HG02840 (cell line): ENCODE measurements around the gene PTPRG.

ENCODE experiments used
- ATAC-seq: cut with Tn5 transposase; IDR thresholded peaks from one replicate; pipeline ENCODE4 v1.9.1; 2021; ENCODE audit warnings: mild to moderate bottlenecking, moderate library complexity, moderate number of reproducible peaks; ENCODE audit not compliant: unreplicated experiment, low FRiP score

The PTPRG gene

DNA sequence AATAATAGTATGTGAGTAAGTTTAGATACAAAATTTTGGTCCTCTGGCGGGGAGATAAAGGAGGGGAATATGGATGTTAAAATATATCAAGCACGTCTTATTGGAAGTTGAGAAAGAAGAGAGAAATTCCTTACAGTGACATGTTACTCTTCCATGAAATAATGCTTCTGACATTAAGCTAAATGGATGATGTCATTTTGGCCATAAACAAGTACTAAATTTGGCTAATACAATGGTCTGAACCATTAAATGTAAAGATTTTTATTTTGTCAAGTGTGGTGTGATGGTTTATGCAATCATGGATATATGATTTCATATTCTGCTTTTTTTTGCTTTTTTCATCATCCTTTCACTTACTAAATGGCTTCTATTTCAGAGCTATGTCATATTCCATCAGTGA, 406.6 kb downstream of the PTPRG start:
- no peak for ATAC-seq

DNA sequence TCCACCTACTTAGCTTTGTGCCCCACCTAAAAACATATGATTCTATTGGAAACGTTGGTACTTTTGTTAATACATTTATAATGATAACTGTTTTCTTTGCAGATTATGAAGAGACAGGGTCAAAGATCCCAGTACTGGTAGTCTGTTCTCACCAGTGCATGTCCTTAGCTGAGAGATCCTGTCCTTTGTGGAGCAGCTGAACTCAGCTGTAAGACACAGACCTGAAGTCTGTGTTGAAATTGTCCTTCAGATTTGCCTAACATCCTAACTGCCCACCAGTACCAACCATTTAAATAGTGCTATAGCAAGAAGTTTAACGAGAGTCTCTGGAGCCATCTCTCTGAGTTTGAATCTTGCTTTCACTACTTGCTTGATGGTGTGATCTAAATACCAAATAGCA, 413.3 kb downstream of the PTPRG start:
- ATAC-seq: no peak

DNA sequence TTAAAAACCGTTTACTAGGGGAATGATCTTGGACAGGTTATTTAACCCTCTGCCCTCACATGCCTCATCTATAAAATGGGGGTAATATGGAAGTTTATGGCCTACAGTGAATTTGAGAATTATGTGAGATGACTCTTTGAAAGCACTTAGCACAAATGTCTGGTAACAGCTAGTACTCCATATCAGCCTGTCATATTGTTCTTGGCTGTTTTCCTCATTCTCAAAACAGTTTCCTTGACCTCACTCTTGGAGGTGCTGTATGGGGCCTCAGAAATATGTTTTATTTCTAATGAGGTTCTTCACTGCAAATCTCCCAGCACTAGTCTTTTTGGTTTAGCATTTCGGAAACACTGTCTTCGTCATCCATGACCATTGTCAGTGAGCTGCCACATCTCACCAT, 413.8 kb downstream of the PTPRG start:
- ATAC-seq: no peak

DNA sequence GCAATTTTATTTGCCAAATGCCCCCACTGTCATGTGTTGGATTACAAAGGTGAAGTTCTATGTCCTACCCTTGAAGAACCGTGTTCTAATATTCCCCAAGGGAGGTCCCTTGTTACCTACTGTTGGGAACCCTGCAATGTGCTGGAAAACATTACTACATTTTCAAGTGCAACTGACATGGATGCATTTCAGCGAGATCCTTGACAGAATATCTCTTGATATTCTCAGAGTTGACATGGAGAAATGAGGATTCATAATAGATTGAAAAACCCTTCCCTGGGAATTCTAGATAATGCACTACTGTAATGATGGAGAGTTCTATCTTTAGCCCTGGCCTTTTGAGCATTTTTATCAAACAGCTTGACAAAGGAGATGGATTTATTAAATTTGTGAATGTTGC, 414.6 kb downstream of the PTPRG start:
- ATAC-seq: no peak

DNA sequence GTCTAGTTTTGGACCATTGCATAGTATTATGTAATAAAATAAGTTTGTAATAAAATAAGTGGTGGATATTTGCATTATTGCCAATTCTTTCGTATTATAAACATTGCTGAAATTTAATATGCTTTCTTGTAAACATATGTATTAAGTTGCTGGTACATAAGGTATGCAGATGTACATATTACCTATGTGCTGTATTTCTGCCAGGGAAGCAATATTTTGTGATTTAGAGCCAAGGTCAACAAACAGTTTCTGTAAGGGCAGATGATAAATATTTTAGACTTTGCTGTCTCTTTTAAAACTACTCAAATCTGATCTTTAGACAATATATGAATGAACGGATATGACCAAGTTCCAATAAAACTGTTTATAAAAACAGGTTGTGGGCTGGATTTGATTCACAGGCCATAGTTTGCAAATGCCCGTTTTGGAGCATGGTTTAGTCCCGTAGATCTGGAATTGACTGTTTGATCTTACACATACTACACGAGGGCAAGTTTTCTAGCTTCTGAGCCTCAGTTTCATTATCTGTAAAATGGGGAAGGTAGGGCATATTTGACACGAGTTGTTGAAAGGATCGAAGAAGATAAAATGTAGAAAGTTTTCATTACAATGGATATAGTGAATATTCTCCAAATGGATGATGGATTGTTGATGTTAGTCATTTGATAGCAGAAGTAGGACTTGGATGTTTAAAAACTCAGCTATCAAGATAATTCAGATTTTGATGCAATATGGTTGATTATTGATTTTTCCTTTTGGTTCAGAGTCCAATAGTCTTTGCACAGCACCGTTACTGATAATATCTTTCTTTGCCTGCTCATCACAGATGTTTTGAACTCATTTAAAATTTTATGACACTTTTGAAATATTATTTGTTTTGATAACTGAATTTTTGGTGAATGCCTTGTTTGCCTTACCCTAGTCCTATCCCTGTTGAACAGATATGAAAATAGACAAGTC, 417.4 kb downstream of the PTPRG start:
- no peak for ATAC-seq

DNA sequence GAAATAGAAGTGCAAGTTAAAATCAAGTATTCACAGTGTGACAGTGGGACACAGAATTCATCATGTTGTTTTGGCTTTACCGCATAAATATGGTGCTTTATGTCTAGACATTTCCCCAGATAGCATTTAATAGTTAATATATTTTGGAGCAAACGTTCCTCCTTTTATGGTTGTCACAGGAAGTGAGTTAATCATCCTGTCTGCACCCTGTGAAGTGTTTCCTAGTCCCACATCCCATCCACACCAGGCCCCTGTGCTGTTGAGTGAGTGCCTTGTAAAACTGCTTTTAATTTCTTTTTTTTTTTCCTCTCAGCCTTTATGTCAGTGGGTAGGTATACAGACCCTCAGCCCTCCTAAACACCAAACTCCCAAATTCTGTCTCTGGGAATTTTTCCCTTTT, 418.3 kb downstream of the PTPRG start:
- ATAC-seq: no peak

DNA sequence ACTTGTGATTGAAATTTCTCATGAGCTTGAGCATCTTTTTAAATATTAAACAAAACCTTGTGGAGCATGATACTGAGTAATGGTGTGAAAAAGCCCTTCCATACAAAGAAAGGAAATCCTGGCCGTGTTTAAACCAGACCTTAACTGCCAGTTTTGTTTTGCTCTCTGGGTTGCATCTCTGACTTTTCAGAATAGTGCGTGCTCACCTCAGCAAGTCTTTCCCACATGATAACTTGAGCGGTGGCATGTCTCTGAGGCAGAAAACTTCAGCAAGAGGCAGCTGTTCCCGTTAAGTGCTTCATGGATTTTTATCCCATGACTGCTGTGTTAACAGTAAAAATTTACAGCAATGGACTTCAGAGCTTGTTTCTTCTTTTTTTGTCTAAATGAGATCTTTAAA, 418.7 kb downstream of the PTPRG start:
- ATAC-seq: no peak

DNA sequence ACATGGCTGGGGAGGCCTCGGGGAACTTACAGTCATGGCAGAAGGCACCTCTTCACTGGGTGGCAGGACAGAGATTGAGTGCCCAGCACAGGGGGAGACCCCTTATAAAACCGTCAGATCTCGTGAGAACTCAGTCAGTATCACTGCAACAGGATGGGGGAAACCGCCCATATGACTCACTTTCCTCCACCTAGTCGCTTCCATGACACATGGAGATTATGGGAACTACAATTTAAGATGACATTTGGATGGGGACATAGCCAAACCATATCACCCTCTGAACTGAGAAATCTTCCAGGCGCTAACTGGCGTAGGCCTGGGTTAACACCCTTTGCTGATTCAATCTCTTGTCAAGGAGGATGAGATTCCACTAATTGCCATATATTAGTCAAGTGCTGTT, 419.7 kb downstream of the PTPRG start:
- ATAC-seq: no peak

DNA sequence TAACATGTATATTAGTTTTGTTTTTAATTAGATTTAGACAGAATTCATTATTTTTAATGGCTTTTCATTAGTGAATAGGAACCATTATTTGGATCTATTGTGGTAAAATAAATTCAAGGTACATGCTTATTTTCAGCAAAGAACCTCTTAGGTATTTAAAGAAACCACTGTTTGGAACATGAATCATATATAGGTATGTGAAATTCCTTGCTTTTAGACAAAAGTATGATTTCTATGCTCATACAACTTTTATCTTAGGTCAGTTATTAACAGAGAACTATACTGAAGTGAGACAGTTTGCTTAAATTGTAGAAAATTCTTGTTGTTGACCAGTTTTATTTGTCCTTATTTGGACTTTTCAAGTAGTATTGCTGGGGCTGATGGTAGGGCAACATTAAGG, 422.1 kb downstream of the PTPRG start:
- ATAC-seq: no peak

DNA sequence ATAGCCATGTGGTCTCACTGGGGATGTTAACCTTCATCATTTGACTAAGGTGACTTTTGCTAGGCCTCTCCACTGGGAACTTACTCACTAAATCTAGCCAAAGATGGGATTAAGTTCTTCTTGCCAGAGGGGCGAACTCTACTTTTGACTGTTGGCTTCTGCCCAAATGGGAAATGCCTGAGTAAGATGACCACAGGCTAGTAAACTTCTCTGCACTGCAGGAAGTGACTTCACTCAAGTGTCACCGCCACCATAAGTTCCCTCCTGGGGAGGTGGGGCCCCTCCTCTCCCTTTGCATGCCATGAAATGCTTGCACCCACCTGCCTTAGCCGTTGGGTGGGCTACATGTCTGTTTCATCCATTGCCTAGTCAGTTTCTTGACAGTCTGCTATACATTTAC, 423.6 kb downstream of the PTPRG start:
- no peak for ATAC-seq

DNA sequence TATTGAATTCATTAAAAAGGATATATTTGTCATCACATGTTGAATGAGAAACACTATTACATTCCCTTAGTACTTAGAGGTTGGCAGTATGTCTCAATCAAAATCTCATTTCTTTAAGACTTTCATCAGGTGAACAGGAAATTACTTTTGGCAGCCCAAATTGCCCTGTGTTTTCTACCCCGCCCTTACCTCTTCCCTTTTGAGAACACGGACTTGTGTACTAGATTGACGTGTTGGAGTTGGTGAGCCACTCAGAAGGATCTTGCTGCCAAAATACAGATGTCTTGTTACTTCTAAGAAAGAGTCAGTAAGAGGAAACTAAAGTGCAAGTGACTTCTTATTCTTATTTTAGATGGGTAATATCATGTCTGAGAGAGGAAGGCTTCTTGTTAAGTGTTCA, 425.1 kb downstream of the PTPRG start:
- no peak for ATAC-seq

DNA sequence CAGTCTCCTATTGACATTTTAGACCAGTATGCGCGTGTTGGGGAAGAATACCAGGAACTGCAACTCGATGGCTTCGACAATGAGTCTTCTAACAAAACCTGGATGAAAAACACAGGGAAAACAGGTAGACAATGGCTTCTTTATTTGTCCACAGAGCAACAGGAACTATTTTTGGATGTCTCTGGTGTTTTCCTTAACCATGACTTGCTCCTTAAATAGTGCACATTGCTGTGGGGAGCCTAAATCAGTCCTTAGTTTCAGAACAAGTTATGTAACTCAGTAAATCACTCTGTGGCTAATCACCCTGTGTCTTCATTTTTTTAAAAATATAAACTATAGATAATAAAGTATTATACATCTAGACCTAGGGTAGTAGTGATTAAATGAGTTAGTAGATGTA, 428.3 kb downstream of the PTPRG start:
- ATAC-seq: no peak

DNA sequence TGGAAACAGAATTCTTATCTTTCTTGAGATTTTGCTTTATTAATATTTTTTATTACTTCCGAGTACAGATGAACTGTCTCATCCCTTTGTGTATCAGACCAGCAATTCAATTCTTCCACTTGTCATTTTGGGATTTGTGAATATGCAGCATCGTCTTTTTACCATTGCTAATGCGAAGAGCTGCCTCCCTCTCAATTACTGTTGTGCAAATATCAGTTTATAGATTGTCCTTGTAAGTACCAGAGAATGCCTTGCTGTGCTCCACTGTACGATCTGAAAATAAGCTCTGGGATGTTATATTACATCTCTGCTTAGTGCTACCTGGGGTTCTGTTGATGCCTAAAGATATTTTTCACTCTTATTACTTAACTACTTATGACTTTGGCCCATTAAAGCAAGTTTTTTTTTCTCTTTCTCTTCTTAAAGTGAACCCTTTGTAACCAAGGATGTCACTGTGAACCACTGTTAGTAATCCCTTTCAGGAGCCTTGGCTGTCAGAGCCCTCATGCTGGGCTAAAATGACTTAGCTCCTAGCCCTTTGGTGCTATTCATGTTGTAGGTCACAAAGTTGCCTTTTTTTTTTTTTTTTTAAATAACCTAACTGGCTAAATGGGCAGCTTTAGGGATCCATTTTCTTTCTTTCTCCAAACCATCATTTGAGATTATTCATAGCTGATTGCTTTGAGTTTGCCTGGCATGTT, 429.1 kb downstream of the PTPRG start:
- no peak for ATAC-seq

DNA sequence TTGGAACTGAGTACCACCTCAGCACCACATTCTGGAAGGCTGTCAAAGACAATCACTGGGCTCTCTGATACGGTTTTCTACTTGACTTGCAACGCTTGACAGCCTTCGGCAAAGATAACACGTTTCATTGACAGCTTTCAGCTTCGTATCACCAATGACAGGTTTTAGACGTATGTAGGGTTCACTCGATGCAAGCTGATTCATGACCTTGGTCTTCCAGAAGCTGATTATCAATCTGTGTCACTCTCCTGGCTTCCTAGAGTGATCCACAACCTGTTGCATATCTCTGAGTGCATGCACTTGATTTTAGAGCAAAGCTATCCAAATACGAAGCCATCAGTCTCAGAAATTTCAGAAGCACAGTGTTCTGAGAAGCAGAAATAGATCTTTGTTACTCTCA, 430.3 kb downstream of the PTPRG start:
- ATAC-seq: no peak

DNA sequence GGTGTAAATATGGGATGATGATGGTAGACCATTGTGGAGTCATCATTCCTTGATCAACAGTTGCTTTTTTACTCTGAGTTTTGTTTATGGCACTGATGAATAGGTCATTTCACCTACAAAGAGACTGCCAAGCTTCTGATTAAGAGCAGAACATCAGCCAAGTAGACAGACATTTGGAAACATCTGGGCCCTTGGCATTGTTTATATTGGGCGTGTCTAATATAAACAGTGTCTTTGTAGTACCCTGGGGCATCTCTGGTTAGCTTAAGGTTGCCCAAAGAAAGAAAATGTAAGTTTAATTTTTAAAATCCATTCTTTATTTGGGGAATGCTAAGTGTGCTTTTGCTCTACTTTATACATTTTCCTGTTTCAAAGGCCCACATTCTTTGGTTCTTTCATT, 435.0 kb downstream of the PTPRG start:
- no peak for ATAC-seq

DNA sequence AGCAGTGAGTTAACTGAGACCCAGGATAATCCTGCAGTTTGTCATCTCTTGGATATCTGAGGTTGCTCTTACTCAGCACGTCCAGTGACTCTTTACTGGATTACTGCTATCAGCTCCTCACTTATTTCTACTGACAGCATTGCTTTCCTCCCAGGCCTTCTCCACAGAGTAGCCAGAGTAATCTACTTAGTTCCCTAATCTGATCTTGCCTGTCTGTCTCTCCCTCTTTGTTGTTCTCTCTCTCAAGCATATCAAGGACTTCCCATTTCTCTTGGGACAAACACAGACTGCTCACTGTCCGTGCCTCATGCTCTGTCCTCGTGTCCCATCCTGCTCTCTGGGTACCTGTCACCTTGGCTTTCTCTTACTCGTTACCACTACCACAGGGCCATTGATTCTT, 435.7 kb downstream of the PTPRG start:
- no peak for ATAC-seq

DNA sequence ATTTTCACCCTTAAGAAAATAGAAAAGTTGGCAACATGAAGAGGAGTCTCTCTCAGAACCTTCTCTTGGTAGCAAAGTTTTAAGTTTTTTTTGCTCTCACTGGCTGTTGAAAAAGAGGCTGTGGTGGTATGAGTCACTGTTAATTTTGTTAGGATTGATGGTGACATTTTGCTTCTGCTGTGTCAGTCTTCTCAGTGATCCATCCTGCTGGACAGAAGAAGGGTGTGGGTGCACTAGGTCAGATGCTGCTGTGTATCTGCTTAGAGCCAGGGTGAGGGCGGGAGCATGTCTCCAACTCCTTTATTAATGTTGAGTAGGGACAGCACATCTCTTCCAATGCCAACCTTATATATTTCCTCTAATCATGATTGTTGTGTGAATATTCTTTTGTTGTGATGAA, 442.5 kb downstream of the PTPRG start:
- ATAC-seq: no peak

DNA sequence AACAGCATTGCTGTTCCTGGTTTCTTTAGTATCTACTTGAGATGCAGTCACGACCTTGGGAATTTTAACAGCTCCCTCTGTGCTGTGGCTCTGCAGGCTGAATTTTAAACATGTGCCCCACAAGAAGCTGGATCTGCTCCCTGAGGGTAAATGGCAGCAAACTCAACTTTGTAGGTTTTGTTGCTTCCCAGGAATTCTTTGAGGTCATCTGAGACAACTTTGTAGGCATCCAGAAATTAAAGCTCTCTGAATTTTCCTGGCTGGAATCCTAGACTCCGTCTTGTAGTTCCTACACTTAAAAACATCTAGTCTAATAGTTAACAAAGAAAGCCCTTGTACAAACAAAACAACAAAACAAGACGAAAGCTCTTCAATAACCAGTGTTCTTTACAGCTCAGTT, 445.7 kb downstream of the PTPRG start:
- ATAC-seq: no peak

DNA sequence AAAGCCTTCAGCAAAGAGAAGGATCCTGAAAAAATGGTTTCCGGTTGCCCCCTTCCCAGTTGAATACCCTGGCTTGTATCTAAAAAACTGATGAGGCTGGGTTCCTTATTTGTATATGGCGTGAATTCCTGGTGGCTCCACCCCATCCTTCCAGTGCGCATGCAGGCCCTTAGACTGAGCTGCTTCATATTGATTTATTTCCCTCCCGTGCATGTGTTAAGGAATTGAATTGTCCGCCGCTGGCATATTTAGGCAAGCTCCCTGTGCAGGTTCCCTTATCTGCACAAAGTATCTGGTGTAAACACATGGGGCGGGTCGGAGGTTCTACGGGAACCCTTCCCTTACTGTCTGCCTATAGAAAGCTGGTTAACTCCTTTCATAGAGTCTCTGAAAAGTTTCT, 449.6 kb downstream of the PTPRG start:
- ATAC-seq: no peak

DNA sequence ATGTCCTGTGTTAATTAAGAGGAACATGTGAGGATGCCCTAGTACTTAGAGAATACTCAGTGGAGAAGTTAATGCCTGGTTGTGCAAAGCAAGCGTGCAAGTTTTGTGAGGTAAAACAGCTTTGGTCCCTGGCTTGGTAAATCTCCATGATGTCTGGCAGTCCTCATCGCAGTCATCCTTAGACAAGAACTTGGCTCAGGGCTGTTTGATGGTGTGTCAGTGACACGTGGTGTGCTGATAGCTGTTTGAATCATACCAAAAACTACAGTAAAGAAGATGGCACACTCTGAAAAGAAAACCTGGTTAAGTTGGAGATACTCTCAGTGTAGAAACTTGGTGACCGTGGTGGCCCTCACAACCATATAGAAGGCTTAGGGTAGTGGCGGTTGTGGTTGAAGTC, 450.3 kb downstream of the PTPRG start:
- ATAC-seq: no peak

DNA sequence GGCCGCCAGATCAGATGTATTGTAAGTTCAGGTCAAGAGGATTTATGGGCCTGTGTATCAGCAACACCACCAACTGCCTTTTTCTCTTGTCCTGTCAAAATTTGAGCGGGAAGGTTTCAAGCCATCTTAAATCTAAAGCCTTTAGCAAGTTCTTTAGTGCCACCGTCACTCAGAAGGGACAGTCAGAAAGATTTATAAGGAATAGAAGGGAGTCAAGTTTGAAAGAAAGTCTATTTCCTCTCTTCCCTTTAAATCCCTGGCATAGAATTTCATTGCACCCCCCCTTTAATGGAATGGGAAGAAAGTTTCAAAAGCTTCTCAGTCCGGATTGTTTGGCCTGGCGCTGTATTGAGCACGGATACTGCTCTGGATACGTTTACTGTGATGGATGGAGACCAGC, 452.6 kb downstream of the PTPRG start:
- no peak for ATAC-seq

DNA sequence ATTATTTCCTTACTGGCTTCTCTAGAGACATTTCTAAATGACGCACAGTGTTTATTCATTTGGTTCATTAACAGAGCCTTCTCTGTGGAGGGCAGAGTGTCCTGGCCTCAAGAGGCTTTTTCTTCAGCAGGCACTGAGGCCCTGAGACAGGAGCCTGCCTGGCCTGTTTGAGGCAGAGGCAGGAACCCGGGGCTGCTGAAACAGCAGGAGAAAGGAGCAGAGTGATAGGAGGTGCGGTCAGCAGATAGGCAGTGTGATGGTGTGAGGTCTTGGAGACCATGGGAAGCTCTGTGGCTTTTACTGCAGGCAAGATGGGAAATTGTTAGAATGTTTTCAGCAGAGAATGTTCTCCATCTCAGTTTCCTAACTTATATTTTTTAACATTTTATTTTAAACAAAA, 453.7 kb downstream of the PTPRG start:
- ATAC-seq: no peak
